Upper lobe of left lung (tissue), 6 donors: Measurements from ENCODE around the gene PDXP. TPM values are rescaled to one million over a fixed set of nuclear protein-coding genes. Genes with fewer than 3 reads are reported as not detected.
"Not testable (repeated sequence)": the region's sequence is repeated elsewhere in the genome, so short reads cannot be mapped to it uniquely, and the experiment has no call there.

Source experiments
- ATAC-seq, 2 donors: fragments of 200-7000 bp; cut with Tn5 transposase; one replicate each; pipeline ENCODE4 v1.9.1; 2022; ENCODE audit warnings: mild to moderate bottlenecking in 2 of 2, moderate library complexity in 2 of 2; ENCODE audit not compliant: low FRiP score in 2 of 2
- DNase-seq, 2 donors: peaks; one replicate each; pipeline ENCODE4 v3.0.0-alpha.2; 2019 to 2020
- H3K27ac ChIP-seq, 4 donors: fragments of 200-600 bp; sonication (generic); one replicate each; pipeline ENCODE4 v1.5.1; 2016 to 2019
- H3K27me3 ChIP-seq, 4 donors: fragments of 200-600 bp; sonication (generic); one replicate each; pipeline ENCODE4 v1.5.1; 2017 to 2019
- H3K36me3 ChIP-seq, 4 donors: fragments of 200-600 bp; sonication (generic); one replicate each; pipeline ENCODE4 v1.5.1; 2016 to 2019
- H3K4me1 ChIP-seq, 4 donors: fragments of 200-600 bp; sonication (generic); one replicate each; pipeline ENCODE4 v1.5.1; 2018 to 2019
- H3K4me3 ChIP-seq, 4 donors: fragments of 200-600 bp; sonication (generic); one replicate each; pipeline ENCODE4 v1.5.1; 2017 to 2019; ENCODE audit warnings: mild to moderate bottlenecking in 2 of 4, moderate library complexity in 1 of 4
- H3K9me3 ChIP-seq, 4 donors: fragments of 200-600 bp; sonication (generic); one replicate each; pipeline ENCODE4 v1.5.1; 2018 to 2019
- EP300 ChIP-seq, 4 donors: sonication (generic); formaldehyde crosslinking; IDR thresholded peaks; one replicate each; pipeline ENCODE4 v1.5.1; 2017; ENCODE audit warnings: antibody characterized with exemption in 4 of 4, control low read depth in 2 of 4
- POLR2A ChIP-seq, 4 donors: fragments of 450-650 bp; IDR thresholded peaks; one replicate each; pipeline ENCODE4 v1.5.1; 2016 to 2017; ENCODE audit warnings: antibody characterized with exemption in 4 of 4, mild to moderate bottlenecking in 2 of 4
- POLR2AphosphoS5 ChIP-seq, 2 donors: sonication (generic); formaldehyde crosslinking; IDR thresholded peaks; one replicate each; pipeline ENCODE4 v1.5.1; 2017; ENCODE audit warnings: antibody characterized with exemption in 2 of 2
- WGBS, 2 donors: methylation state at CpG; one replicate each; pipeline ENCODE4 v1.1.5; 2017 to 2018; 5-methylcytosine and 5-hydroxymethylcytosine counted together
- total RNA-seq, 6 donors: library from RNA; depleted of rRNA in 4 of 6; stranded (reverse); fragments of >200 nt in 4 of 6; gene quantifications; one replicate each; pipeline versions ENCODE4 v1.1.0 to v1.2.1, GENCODE V29; 2016 to 2021
- TF ChIP-seq, protein P1 (sequence below), 6 experiments: fragments of 450-650 bp in 4 of 6; fragments of 200-600 bp in 2 of 6; sonication (generic) in 2 of 6; IDR thresholded peaks; one replicate each; pipeline ENCODE4 v1.5.1; 2016 to 2019; ENCODE audit warnings: antibody characterized with exemption in 6 of 6
- donor health status: DM: no; HTN: no; CAD: no; lungs with moderate emphysema.
- donor health status: DM: no; HTN: yes; CAD: no; lungs with severe emphysema.

The PDXP gene
- total RNA-seq, 6 donors from 2014 or later: 2.1 to 11.1 (median 8.7) TPM

DNA sequence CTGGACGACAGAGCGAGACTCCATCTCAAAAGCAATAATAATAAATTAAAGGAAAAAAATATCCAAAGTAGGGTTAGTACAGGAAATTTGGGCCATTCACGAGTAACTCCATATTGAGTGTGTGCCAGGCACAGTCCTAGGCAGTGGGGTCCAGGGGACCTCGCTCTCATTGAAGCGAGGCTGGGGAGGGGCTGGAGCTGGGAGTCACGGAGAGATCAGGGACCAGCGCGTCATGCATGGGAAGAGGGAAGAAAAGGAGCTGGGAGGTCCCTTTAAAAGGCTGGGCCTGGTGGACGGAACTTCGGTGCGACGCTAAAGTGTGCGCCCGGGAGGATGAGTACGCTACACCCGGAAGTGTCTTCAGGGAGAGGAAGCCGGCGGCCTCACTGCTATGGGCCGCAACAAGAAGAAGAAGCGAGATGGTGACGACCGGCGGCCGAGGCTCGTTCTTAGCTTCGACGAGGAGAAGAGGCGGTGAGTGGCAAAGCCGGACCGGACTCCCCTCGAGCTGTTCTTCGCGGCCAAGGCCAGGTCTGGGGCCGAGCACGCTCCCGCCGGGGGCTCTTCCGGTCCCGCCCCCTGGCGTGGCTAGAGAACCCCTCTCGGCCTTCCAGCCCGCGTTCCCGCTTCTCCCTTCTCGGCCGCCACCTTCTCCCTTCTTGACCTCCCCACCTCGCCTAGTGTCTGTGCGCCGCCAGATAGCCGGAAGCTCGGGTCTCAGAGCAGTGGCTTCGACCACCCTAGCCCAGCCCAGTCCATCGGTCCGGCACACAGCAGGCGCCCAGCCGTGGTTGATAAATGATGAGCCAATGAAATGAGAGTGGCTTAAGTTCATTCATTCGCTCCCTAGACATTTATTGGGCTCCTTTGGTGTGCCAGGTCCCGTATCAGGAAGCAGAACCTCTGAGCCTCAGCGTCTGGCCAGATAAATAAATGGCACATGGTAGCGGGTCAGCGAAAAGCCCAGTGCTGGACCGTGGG is 27.8 kb downstream of the PDXP start, which contains the start of gene NOL12:
NOL12 (plus strand) TSS at position 342 of the 981 bp plus-strand sequence; CDS start at position 392, 50 bp downstream.
- no peak for TF ChIP-seq EP300 (IDR thresholded peaks at IDR 0.05)
- TF ChIP-seq POLR2A (IDR thresholded peaks at IDR 0.05): peak in 3 of 4 donors; percentile 37 to 62 (median 47)
- TF ChIP-seq, protein P1, sequence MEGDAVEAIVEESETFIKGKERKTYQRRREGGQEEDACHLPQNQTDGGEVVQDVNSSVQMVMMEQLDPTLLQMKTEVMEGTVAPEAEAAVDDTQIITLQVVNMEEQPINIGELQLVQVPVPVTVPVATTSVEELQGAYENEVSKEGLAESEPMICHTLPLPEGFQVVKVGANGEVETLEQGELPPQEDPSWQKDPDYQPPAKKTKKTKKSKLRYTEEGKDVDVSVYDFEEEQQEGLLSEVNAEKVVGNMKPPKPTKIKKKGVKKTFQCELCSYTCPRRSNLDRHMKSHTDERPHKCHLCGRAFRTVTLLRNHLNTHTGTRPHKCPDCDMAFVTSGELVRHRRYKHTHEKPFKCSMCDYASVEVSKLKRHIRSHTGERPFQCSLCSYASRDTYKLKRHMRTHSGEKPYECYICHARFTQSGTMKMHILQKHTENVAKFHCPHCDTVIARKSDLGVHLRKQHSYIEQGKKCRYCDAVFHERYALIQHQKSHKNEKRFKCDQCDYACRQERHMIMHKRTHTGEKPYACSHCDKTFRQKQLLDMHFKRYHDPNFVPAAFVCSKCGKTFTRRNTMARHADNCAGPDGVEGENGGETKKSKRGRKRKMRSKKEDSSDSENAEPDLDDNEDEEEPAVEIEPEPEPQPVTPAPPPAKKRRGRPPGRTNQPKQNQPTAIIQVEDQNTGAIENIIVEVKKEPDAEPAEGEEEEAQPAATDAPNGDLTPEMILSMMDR (IDR thresholded peaks at IDR 0.05): peak in 2 of 6 experiments; percentile 19 to 24
- TF ChIP-seq POLR2AphosphoS5 (IDR thresholded peaks at IDR 0.05): peak; percentile 71 to 86
- 4% methylated on average over 50 to 62 of the region's 62 CpGs for WGBS, 2 donors
- no peaks in the 10 kb centered on the region for H3K27me3 ChIP-seq
- H3K4me3 ChIP-seq: peak within 1 kb of the TSS; percentile 61 to 93 (median 90)
- DNase-seq (peak; percentile 84 to 90), ATAC-seq (peak; percentile 94 to 96)
- peak within 1 kb of the TSS; percentile 86 to 91 (median 90) for H3K27ac ChIP-seq
- peaks cover 9 to 32% (median 19%) of the 10 kb centered on the region in 4 donors for H3K36me3 ChIP-seq
- H3K4me1 ChIP-seq: peaks cover 16 to 31% (median 21%) of the 10 kb centered on the region in 4 donors
- H3K9me3 ChIP-seq: no peaks in the 10 kb centered on the region

- Histone ChIP-seq H3K36me3 (peaks cover 13 to 64% (median 50%) of the 10 kb centered on the region in 4 donors), H3K27me3 (no peaks in the 10 kb centered on the region), H3K4me3 (no peak overlapping the region), H3K9me3 (no peaks in the 10 kb centered on the region), H3K4me1 (peaks cover 11 to 23% (median 15%) of the 10 kb centered on the region in 4 donors), H3K27ac (no peak overlapping the region)
- ATAC-seq (no peak), DNase-seq (no peak)
- TF ChIP-seq POLR2A (IDR thresholded peaks at IDR 0.05) (no peak), POLR2AphosphoS5 (IDR thresholded peaks at IDR 0.05) (no peak), EP300 (IDR thresholded peaks at IDR 0.05) (no peak)
- TF ChIP-seq, protein P1 (IDR thresholded peaks at IDR 0.05): no peak
- WGBS, 2 donors: 94 to 97% methylated on average over 4 to 7 of the region's 7 CpGs
These were observed 31.9 kb downstream of the PDXP start for GRCh38 chr22:37690407-37690806.

DNA sequence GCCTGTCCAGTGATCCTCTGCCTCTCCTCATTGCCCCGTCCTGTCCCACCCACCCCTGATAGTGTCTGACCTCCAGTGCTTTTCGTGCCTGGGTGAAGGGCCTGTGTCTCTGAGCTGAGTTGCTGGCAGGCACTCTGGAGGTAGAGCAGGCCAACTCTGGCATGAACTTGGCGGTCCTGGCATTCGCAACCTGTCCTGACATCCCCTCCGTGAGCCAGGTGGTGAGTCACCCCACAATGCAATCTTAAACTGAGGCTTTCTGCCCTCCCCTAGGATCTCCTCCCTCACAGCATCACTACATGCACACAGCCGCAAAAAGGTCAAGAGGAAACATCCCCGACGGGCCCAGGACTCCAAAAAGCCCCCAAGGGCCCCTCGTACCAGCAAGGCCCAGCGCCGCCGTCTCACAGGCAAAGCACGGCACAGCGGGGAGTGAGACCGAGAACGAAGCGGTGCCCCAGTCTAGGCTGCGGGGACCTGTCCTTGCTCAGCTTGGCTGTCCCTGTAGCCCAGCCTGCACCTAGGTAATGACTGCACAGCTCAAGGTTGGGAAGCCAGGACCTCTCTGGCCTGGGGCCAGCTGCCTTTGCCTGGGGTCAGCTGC is 32.5 kb downstream of the PDXP start:
- DNase-seq: no peak
- no peak overlapping the region for H3K4me3 ChIP-seq
- 96% methylated on average over 16 of the region's 18 CpGs; no CpG with 5 or more reads in 1 of the 2 donors for WGBS, 2 donors
- no peaks in the 10 kb centered on the region for H3K27me3 ChIP-seq
- peaks cover 10 to 23% (median 13%) of the 10 kb centered on the region in 4 donors for H3K4me1 ChIP-seq
- ATAC-seq: no peak
- peaks cover 13 to 64% (median 50%) of the 10 kb centered on the region in 4 donors for H3K36me3 ChIP-seq
- no peaks in the 10 kb centered on the region for H3K9me3 ChIP-seq
- TF ChIP-seq POLR2AphosphoS5 (IDR thresholded peaks at IDR 0.05) (no peak), POLR2A (IDR thresholded peaks at IDR 0.05) (no peak), EP300 (IDR thresholded peaks at IDR 0.05) (no peak)
- TF ChIP-seq, protein P1 (IDR thresholded peaks at IDR 0.05): no peak
- H3K27ac ChIP-seq: no peak overlapping the region

DNA sequence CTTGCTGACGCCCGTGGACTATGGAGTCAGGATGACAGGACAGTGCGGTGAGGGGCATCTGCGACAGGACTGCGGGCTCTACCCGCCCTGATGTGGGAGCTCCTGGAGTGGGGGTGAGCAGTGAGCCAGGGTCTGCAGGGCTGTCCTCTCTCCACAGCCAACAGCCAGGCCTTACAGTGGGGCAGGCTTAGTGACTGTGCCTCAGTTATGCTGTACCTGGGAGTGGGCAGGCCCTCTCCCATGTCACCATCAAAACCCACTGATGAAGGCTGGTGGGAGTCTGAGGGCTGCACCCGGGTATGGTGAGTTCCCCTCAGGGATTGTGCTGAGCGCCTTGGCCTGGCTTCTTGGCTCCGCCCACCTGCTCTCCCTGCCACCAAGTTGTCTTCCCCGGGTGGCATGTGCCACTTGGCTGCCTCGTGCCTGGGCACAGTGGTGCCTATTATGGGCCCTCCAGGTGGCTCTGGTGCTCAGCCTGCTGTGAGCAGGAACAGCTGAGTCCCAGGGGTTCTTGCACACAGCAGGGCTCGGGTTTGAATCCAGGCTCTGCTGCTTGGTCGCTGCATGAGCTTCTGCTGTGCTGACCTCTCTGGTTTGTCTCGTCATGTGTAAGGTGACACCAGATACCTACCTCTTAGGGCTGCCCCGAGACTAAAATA is 34.2 kb downstream of the PDXP start:
- peaks cover 13 to 64% (median 50%) of the 10 kb centered on the region in 4 donors for H3K36me3 ChIP-seq

GRCh38 chr22:37694131-37694530 is 35.6 kb downstream of the PDXP start:
- peaks cover 7 to 19% (median 13%) of the 10 kb centered on the region in 4 donors for H3K4me1 ChIP-seq
- DNase-seq, H3K27ac ChIP-seq, H3K4me3 ChIP-seq, H3K9me3 ChIP-seq, ATAC-seq, H3K27me3 ChIP-seq: not testable (repeated sequence)
- 85 to 95% methylated on average over 7 of the region's 7 CpGs for WGBS, 2 donors
- H3K36me3 ChIP-seq: peaks cover 9 to 52% (median 43%) of the 10 kb centered on the region in 4 donors

More for the DNA sequence above, 34.2 kb downstream of the PDXP start:
- ATAC-seq (no peak), DNase-seq (no peak)
- no peak overlapping the region for H3K4me3 ChIP-seq
- no peak overlapping the region for H3K27ac ChIP-seq
- TF ChIP-seq POLR2A (IDR thresholded peaks at IDR 0.05) (no peak), EP300 (IDR thresholded peaks at IDR 0.05) (no peak), POLR2AphosphoS5 (IDR thresholded peaks at IDR 0.05) (no peak)
- TF ChIP-seq, protein P1 (IDR thresholded peaks at IDR 0.05): no peak
- 83 to 92% methylated on average over 6 to 15 of the region's 15 CpGs for WGBS, 2 donors
- H3K27me3 ChIP-seq: no peaks in the 10 kb centered on the region
- no peaks in the 10 kb centered on the region for H3K9me3 ChIP-seq
- peaks cover 7 to 23% (median 14%) of the 10 kb centered on the region in 4 donors for H3K4me1 ChIP-seq

- peak overlapping the region in 2 of 4 donors; percentile 13 to 31 for H3K4me3 ChIP-seq
These were observed 37.7 kb downstream of the PDXP start for GRCh38 chr22:37696260-37696656.

More at GRCh38 chr22:37696260-37696656, 37.7 kb downstream of the PDXP start:
- not testable (repeated sequence) for DNase-seq, H3K27ac ChIP-seq, ATAC-seq, H3K27me3 ChIP-seq, H3K9me3 ChIP-seq
- Histone ChIP-seq H3K36me3 (peaks cover 4 to 35% (median 29%) of the 10 kb centered on the region in 4 donors), H3K4me1 (peaks cover 7 to 26% (median 14%) of the 10 kb centered on the region in 4 donors)
- WGBS, 2 donors: 27 to 38% methylated on average over 13 of the region's 13 CpGs
